Activated T-cell treated with anti-CD3 and anti-CD28 coated beads for 1 hour (primary cell): ENCODE results near the gene ATP11A.
"Not testable (repeated sequence)": the region's sequence is repeated elsewhere in the genome, so short reads cannot be mapped to it uniquely, and the experiment has no call there.

Experiments
- DNase-seq: peaks from one replicate; pipeline ENCODE4 v3.0.0-alpha.2; 2020; ENCODE audit warnings: low read depth

ATP11A gene

DNA sequence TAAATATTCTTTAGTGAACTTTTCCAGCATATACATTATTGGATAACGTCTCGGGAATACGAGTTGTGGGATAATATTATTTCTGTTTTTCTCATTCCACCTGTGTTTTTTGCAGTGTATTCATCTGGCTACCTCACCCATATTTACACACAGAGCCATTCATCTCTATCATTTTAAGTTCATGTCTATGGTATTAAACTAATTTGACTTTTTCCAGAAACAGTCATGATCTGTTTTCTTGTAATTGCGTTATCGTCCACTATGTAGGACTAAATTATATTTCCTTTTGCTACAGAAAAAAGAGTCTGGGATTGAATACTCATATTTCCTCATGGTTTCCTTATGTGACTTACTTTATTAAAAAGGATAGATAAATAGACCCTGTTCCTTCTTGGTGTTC, 2.7 kb downstream of the ATP11A start:
- DNase-seq, result no peak

DNA sequence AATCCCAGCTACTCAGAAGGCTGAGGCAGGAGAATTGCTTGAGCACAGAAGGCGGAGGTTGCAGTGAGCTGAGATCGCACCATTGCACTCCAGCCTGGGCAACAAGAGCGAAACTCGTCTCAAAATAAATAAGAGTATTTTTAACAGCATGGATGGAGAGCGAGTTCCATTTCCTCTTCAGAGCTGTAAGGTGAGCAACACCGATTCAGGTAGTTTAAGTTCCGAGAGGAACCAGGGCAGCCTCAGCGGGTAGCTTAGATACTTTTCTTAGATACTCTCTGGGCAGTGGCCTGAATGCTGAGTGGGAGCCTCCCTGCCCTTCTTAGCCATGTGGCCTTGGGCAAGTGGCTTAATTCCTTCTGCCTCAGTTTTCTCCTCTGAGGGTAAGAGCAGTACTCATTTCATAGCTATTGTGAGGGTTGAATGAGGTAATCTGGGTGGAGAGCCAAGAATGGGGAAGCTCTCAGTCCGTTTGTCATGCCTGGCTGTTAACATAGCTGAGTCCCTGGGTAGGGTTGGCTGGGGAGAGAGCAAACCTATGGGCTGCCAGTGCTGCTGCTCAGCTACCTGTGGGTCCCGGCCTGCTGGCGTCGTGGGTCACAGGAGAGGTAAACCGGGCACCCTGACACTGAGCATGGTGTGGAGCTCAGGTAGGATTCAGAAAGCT, 4.1 kb downstream of the ATP11A start:
- no peak for DNase-seq

DNA sequence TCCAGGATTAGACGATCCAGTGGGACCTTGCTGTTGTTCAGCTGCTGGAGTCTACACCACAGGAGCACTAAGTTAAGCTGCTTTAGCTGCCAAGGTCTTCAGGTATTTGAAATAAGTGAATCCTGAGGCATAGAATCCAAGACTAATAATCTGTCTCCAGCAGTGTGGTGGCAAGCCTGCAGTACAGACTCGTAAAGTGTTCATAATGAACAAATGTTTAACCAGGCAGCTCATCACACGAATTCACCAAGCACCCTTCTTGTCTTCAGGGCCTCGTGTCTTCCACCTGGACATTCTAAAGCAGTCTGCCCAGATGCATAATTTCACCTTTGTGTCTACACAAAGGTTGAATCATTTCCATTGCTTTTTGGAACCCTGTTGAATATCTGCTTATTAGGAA, 5.3 kb downstream of the ATP11A start:
- no peak for DNase-seq

DNA sequence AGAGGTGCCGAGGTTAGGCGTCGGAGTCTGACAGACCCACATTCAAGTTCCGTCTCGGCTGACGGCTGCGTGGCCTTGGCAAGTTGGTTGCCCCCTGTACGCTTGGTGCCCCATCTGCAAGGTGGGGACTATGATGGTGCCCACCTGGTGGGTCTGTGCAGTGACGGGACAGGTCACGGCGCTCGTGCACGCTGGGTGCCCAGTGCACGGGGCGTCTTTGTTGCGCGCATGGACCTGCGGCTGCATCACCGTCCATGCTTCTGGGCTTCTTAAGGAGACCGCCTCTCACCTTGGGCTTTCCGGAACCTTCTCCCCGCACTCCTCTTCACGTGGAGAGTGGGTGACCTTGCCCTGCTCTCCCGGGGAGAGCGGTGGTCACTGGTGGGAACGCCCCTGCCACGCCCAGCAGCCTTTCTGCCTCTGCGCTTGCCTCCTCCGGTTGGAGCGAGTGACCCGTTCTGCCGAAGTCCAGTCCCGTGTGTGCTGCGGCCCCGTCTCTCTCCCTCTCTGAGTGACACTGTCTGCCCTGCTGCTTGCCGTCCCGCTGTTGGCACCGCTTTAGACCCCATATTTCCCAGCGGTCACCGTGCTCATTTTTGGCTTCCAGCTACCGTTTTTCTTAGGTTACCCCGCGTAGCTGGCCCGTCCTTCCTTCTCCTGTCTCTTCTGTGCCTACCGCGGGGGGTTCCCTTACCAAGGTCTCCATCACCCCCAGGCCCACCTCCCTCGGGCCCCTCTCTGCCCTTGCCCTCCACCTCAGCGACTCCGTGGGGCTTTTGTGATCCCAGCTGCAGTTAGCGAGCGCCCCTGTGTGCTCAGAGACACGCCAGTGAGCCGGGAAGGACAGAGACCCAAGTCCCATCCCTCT, 6.4 kb downstream of the ATP11A start:
- no peak for DNase-seq

DNA sequence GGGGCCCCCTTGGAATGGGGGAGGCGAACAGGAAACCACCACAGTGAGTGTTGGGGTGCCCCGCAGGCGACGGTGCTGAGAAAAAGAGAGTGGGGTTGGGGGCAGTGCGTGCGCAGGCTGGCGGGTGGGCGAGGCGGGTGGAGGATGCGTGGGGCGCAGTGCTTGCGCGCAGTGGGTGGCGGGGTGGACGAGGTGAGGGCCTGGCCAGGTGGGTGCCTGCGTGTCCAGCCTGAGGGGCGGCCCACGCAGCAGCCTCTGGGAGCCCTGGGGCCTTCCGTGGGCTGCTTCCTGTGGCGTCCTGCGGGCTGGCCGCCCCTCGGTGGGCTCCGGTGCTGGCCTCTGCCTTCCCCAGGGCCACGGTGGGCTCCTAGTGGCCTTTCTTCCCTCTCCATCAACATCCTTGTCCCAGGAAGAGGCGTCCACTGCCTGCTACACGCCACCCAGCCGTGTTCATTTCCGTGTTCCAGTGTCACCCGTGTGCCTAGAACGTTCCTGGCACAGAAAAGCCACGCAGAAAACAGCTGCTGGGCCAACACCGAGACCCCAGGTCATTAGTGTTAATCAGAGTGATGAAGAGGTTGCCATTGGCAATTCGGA, 7.1 kb downstream of the ATP11A start:
- no peak for DNase-seq

DNA sequence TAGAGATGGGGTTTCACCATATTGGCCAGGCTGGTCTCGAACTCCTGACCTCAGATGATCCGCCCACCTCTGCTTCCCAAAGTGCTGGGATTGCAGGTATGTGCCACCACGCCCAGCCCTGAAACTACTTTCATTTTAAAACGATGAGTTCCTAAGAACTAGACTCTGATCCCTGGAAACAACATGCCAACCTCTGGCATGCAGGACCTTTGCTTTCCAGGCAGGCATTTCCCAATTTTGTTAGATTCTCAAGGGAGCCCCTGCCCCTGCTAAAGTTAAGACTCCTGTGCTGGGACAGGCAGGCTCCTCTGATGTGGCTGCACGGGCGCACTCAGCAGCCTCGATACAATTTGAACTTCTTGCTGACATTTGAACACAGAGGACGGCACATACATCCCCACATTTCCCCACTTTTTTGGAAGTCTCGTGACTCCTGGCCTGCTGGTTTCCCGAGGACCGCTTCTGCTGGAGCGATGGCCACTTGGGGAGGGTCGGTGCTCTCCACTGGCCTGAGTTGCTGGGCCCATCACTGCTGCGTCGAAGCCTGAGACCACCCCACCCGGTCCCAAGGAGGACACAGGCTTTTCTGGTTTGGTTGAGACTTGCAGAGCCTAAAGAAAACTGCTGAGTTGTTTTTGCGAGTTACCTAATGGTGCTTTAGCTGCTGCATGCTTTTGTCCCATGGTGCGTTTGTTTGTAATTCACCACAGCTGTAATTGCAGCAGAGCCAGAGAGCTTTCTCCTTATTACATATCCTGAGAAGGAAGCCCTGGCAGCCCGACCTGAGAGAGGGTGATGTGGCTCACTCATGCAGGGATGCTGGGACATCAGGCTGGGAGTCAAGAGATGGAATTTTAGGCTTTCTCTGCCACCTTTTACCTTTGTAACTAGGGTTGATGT, 8.2 kb downstream of the ATP11A start:
- no peak for DNase-seq

DNA sequence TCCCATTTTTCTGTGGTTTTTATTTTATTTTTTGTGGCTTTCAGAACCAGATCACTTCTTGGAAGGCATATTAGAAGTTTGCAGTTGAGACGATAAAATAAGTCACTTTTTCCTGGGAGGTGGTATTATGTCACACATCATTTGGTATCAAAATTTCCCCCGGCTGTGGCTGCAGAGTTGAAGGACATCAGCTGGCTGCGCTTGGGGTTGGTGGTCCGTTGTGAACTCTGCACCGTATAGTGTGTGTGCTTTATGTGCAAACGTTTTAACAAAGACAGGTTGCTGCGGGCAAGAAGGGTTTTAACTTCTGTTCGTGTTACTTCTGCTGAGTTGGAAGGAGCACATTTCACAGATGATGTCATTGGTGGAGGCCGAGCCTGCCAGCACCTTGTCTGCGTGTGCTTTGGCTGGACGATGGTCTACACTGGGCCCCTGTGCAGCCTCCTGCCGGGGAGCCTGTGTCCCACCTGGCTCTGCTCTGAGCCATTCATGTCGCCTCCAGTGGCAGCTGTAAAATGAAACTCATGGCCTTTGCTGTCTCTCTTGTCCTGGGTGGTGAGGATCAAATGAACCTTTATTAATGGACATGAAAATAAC, 9.6 kb downstream of the ATP11A start:
- no peak for DNase-seq

DNA sequence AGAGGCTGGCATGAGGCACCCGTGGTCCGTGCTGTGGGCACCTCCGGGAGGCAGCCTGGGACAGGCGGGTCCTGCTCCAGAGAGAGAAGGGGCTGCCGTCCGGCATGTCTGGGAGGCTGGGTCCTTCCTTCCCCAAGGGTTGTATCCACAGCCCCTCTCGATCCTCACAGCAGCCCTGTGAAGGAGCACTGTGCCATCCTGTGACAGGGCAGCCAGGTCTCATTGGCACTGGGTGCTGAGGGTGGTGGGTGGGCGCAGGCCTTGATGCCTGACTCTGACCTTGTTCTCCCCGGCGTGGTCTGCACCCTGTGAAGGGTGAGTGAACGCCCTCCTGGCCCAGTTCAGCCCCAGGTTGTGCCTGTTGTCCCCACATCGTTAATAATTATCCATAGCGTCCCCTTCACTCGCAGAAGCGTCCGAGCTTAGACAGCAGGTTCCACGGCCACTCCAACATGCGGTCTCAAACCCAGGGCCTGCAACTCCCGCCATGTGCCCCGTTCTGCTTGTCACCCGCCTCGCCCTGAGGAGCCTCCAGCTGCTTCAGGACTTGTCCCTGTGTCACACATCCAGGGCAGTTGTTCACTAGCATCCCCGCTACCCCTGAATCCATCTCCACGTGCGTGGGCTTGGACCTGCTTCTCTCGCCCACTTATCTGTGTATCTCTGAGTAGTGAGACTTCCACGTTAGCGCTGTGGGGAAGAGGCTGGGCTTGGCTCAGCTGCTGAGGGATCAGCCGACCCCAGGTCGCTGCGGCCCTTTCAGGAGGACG, 10.6 kb downstream of the ATP11A start:
- no peak for DNase-seq

DNA sequence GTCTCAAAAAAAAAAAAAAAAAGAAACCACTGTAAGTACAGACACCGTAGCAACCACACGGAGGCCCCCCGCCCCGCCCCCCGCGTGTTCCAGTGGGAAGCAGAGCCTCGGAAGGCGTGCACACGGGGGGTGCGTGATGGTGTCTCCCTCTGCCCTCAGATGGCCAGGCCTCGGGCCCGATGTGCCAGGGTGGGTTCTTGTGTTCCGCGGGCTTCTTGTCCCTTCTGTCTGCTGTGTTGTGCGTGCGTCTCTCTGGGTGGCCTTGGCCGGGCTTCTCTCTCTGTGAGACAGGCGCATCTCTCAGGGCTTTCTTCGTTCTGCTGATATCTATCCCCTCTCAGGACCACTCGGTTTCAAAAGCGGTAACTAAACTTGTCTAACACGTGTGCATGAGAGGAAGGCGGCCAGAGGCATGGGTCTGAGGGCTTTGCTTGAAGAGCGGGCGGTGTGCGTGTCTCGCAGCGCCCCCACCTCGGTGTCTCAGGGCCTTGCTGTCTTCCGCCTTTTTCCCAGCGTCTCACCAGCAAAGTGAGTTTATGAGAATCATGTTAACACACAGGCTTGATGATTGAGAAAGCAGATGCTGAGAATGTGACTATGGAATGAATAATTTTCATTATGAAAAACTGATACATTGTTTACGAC, 12.6 kb downstream of the ATP11A start:
- DNase-seq, result no peak

DNA sequence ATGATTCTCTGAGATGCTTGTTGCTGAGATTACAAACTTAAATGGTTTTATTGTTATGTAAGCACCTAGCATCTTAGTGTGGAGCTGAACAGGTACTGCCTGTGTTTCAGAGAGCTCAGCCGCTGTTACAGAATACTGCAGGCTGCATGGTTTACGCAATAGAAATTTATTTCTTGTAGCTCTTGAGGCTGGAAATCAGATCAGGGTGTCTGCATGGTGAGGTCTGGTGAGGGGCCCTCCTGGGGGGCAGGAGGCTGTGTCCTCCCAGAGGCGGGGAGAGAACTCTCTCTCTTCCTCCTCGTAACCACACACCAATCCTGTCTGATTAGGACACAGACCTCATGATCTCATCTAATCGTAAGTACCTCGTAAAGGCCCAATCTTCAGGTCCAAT, 13.1 kb downstream of the ATP11A start:
- no peak for DNase-seq

DNA sequence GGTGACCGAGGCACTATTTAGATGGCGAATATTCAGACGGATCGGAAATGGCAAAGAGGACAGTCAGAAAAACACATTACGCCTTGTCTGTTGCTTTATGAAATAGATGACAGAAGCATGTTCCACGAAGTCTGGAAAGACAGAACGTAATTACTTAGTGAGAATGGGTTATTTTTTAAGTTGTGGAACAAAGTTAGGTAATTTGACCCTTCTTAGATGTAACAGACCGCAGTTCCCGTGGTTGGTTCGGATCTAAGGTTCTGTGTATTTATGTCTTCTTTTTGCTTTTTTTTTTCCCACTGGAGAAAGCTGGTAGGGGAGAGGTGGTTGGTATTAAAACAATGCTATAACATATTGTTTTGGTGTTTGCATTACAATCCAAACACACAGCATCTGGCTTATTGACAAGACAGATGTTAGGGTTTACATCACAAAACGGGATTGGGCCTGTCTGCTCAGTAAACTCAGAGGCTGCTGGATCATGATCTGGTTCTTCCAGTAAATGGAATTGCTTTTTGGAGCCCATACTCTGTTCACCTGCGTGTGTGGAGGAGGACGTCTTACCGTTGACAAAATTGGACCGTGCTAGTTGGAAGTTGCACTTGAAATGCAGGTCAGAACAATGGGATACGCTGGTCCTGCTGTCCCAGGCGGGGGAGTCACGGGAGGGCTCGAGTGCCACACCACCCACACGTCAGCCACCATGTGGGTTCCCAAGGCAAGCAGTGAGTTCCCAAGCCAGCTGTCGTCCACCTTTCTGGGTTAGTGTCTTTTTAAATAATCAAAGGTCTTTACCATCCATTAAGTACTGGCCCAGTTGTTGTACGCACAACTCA, 13.8 kb downstream of the ATP11A start:
- no peak for DNase-seq

DNA sequence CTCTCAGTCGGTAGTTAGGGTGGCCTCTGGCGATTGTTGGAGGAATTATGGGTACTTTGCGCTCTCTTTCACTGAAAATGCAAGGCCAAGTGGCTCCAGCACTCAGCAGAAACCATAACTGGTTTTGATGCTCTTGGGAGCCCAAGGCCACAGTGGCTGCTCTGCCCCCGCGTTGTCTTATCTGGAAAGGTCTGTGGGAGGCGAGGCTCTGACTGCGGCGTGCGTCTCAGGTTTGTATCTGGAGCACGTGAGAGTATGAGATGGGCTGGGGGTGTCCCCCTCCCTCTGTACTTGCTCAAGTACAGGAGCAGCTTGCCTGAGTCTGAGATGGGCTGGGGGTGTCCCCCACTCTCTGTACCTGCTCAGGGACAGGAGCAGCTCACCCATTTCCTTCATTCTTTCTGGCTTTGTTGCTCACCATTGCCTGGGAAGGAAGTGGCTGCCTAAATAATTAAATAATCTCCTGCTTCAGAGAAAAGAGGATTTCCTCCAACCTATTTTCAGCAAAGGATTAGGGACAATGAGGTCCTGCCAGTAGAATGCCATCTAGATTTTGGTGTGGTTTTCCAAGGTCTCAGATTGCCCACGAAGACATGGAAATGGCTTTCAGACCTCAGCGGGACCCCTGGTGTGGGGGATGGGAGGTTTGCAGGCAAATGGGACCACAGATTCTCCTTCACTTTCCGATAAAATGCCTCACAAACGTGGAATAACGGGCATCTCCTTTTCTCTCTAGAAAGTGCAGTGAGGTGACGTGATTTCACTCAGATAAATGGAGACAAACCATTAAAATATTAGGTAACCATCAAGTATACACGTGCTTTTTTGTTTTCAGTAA, 14.7 kb downstream of the ATP11A start:
- DNase-seq, result no peak

DNA sequence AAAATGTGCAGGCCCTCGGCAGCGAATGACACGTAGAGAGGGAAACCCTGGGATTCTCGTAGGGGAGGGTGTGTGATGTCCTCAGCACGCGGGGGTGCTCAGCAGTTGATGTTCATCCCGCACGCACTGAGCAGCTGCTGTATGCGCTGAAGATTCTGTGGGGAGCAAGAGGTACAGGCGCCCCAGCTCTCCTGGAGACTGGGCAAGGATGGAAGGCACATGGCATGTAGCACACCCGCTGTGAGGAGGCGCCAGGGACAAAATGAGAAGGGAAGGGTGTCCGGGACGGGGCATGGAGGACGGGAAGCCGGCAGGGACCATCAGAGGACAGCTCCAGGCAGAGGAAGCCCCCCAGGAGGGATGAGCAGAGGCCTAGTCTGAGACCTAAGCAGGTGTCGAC, 15.4 kb downstream of the ATP11A start:
- no peak for DNase-seq

DNA sequence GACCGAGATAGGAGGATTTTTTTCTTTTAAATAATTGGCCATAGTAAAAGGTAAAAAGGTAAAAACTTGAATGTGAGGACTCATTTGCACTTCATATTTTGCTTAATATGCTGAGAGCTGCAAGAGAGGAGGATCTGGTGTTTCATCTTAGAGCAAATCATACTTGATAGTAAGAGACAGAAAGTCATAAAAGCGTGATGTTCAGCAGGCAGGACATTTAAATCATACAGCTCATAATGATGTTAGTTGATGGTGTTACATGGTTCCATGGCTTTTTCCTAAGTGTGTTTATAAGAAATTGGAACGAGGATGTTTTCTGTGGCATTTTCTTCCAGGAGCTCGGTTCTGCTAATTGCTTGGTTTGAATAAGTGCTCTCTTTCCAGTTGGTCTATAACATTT, 16.3 kb downstream of the ATP11A start:
- DNase-seq, result no peak

DNA sequence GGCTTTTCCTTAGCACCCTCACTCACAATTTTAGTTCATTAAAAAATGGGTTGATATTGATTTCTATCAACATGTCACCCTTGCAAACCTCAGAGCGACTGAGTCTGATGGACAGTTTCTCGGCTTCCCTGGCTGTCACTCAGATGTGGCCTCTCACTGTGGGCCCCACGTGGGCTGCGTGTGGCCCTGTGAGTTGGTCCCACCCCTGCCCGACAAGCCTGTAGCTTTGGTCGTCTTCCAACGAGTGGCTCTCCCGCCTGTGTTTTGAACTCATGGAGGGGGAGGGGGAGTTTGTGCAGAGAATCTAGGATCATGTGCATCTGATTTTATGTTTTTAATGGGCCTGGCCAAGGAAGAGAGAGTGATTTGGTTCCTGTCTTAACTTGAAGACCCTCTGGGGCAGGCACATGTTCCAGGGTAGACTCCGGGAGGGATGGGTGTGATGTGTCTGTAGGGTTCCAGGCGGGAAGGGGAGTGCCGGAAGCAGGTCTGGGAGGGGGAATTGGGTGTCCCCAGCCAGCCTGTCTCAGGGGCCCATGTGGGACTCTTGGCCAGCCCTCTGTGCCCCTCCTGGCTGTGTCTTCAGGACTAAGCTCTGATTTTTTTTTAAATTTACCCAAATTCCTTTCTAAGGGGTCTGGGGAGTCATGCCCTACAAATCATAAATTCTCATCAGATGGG, 18.9 kb downstream of the ATP11A start:
- DNase-seq, result no peak

DNA sequence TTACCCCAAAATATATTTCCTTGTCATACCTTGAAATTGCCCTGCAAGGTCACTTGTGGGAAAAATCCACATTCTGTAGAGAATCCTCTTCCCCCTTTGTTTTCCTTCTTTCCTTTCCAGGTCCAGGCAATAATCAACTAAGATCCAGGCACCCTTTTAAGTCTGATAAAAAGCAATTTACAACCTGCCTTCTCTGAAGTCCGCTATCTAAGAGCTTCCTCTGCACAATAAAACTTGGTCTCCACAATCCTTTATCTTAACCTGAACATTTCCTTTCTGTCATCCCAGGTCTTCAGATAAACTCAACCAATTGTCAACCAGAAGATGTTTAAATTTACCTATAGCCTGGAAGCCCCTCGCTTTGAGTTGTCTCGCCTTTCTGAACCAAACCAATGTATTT, 19.5 kb downstream of the ATP11A start:
- DNase-seq, result not testable (repeated sequence)

DNA sequence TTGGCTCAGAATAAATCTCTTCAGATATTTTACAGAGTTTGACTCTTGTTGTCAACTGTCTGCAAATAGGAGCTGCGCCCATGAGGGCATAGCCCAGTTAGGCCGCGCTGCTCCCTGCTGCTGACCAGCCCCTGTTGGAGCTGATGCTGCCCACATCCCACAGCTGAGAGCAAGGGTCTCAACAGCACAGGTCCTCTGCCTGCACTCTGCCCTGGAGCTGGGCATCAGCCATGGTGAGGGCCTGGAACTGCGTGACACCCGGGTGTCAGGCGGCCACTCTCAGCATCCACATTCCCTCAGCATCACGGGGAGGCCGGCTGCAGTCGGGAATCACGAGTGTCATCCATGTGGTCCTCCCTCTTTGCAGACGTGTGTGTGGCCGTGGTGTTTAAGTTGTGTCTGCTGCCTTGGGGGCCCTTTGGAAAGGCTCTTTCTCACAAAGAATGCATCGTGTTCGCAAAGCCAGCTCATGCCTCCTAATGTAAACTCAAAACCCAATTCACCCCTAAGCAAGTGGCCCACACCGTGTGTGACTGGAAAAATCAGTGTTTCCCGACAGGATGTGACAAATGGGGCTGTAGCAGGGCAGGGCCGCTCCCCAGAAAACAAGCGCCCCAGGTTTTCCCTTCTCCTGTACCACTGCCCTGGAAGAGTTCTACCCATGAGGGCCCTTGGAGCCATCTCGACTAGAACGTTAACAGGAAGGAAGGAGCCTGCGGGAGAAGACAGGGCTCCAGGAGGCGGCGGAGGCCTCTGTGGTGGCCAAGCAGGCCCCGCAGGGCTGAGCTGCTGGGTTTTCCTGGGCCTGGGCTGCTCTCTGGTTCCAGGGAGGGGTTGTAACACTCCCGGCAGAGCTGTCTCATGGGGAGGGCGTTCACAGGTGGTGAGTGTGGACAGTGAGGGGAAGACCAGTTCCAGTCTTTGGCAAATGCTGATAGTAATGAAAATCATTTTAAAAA, 20.3 kb downstream of the ATP11A start:
- no peak for DNase-seq
